Uterus (tissue), 4 donors: ENCODE measurements around the gene GJA1. TPM values are rescaled to one million over a fixed set of nuclear protein-coding genes. Genes with fewer than 3 reads are reported as not detected.
A peak's percentile ranks its signal among the peaks of the same experiment; 100 is the strongest.

ENCODE experiments used
- DNase-seq, 2 donors: peaks; one replicate each; pipeline ENCODE4 v3.0.0-alpha.2; 2019 to 2020
- H3K27ac ChIP-seq, 2 donors: fragments of 200-600 bp; sonication (generic); 1 replicate in 1 of 2; 2 replicates in 1 of 2; pipeline ENCODE4 v1.5.1; 2016 to 2018
- H3K27me3 ChIP-seq, 2 donors: fragments of 200-600 bp; sonication (generic); one replicate each; pipeline ENCODE4 v1.5.1; 2018 to 2019; ENCODE audit warnings: control low read depth in 1 of 2
- H3K36me3 ChIP-seq, 2 donors: fragments of 200-600 bp; sonication (generic); one replicate each; pipeline ENCODE4 v1.5.1; 2019; ENCODE audit warnings: control low read depth in 1 of 2
- H3K4me1 ChIP-seq, 2 donors: fragments of 200-600 bp; sonication (generic); one replicate each; pipeline ENCODE4 v1.5.1; 2018 to 2019; ENCODE audit warnings: control low read depth in 1 of 2
- H3K4me3 ChIP-seq, 2 donors: fragments of 200-600 bp; sonication (generic); 1 replicate in 1 of 2; 2 replicates in 1 of 2; pipeline ENCODE4 v1.5.1; 2018 to 2019; ENCODE audit warnings: mild to moderate bottlenecking in 1 of 2
- H3K9me3 ChIP-seq, 2 donors: fragments of 200-600 bp; sonication (generic); one replicate each; pipeline ENCODE4 v1.5.1; 2019; ENCODE audit warnings: control low read depth in 1 of 2
- CTCF ChIP-seq, 4 experiments: fragments of 200-600 bp in 2 of 4; fragments of 450-650 bp in 2 of 4; sonication (generic) in 2 of 4; IDR thresholded peaks; one replicate each; pipeline ENCODE4 v1.5.1; 2016 to 2019; ENCODE audit warnings: antibody characterized with exemption in 4 of 4, mild to moderate bottlenecking in 2 of 4, moderate library complexity in 1 of 4
- POLR2A ChIP-seq, 2 donors: fragments of 450-650 bp; IDR thresholded peaks; one replicate each; pipeline ENCODE4 v1.6.1; 2016; ENCODE audit warnings: antibody characterized with exemption in 2 of 2, mild to moderate bottlenecking in 1 of 2, moderate library complexity in 1 of 2
- intact Hi-C: fragments of 100-400 bp; cut with DNase I; formaldehyde crosslinking; loops from one replicate; pipeline ENCODE4 v1.15.1; 2023; ENCODE audit warnings: low total_unique reads
- total RNA-seq, 4 donors: library from RNA; depleted of rRNA in 3 of 4; stranded (reverse); fragments of >200 nt in 3 of 4; gene quantifications; one replicate each; pipeline versions ENCODE4 v1.1.0 to v1.2.4, GENCODE V29; 2014 to 2023
- donor health status: DM: yes; HTN: yes; CAD: no.

GJA1 gene
- total RNA-seq, 4 donors from 2014 or later = 41.5 to 260 (median 54.3) TPM

DNA sequence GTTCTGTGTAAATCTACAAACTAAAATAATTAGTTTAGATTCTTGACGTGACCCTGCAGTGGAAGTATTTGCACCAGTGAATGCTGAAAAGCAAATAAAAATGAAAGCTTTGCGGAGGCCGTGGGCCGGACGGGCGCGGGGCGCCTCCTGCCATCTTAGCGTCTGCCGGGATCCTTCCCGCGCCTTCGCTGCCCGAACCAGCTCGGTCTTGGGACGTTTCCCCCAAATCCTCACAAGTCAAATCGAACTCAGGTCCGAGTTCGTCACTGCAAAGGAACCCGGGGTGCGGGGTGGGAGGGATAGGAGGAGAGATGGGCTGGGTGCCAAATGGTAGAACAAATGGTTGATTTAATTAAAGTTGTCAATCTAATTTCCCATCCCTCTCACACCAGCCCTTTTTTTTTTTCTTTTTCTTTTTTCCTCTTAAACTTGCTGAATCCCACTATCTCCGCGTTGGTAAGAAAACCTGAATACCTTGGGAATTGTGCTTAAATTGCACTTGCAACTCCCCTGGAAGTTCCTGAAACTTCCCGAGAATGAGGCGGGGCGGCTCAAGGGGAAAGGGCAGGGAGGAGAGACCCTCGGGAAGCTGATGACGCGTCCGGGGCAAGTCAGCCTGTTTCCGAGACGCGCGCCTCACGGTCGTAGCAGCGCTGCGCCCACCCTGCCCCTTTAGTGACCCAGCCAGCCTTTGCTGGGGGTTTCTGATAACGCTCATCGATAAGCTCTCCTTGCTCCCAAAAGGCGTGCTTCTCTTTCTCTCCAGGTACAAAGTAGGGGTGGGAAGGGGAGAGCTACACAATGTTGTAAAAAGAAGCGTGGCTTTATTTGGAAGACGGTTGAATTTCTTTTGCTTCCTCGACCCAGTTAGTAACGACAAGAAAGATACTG, 1.8 kb downstream of the GJA1 start:
- DNase-seq = peak; percentile 53 to 54
- no peaks in the 10 kb centered on the region for H3K9me3 ChIP-seq
- H3K36me3 ChIP-seq = no peaks in the 10 kb centered on the region
- intact Hi-C loops = loop anchor here (10.0 kb wide), 1 partner anchor 408 kb away; no protein-coding TSS in a partner anchor
- peak overlapping the region; percentile 84 to 95 for H3K27ac ChIP-seq
- TF ChIP-seq POLR2A (IDR thresholded peaks at IDR 0.05) = no peak
- no peak for TF ChIP-seq CTCF (IDR thresholded peaks at IDR 0.05)
- H3K4me1 ChIP-seq = no peaks in the 10 kb centered on the region
- H3K4me3 ChIP-seq = peak overlapping the region; percentile 66 to 72
- H3K27me3 ChIP-seq = no peaks in the 10 kb centered on the region

GRCh38 chr6:121437851-121438651, 2.6 kb downstream of the GJA1 start:
- no peaks in the 10 kb centered on the region for H3K4me1 ChIP-seq

DNA sequence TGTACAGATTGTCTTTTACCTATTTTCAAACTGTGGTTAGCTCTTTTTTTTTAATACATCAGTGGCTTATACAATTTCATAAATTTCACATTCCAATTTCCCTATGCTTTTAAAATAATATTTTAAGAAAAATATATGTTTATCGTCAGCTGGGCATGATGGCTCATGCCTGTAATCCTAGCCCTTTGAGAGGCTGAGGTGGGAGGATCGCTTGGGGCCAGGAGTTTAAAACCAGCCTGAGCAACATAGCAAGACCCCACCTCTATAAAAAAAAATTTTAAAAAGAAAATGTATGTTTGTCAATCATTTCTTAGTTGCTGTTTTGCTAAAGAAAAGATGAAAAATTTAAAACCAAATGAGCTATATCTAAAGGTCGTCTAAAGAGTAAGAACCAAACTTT, 3.4 kb downstream of the GJA1 start:
- Histone ChIP-seq H3K4me3 (peak overlapping the region in 1 of 2 donors; percentile 66), H3K27ac (peak overlapping the region; percentile 84 to 95), H3K9me3 (no peaks in the 10 kb centered on the region), H3K36me3 (no peaks in the 10 kb centered on the region), H3K27me3 (no peaks in the 10 kb centered on the region), H3K4me1 (no peaks in the 10 kb centered on the region)
- DNase-seq = no peak
- intact Hi-C loops = loop anchor here (10.0 kb wide), 1 partner anchor 406 kb away; no protein-coding TSS in a partner anchor
- TF ChIP-seq CTCF (IDR thresholded peaks at IDR 0.05) (no peak), POLR2A (IDR thresholded peaks at IDR 0.05) (no peak)

More at GRCh38 chr6:121437851-121438651, 2.6 kb downstream of the GJA1 start:
- no peaks in the 10 kb centered on the region for H3K27me3 ChIP-seq
- intact Hi-C loops = loop anchor here (10.0 kb wide), 1 partner anchor 407 kb away; no protein-coding TSS in a partner anchor
- peak overlapping the region; percentile 66 to 72 for H3K4me3 ChIP-seq
- no peaks in the 10 kb centered on the region for H3K9me3 ChIP-seq
- peak in 1 of 2 donors; percentile 46 for DNase-seq
- H3K27ac ChIP-seq = peak overlapping the region; percentile 84 to 95
- TF ChIP-seq POLR2A (IDR thresholded peaks at IDR 0.05) (peak in 1 of 2 donors; percentile 4), CTCF (IDR thresholded peaks at IDR 0.05) (no peak)
- H3K36me3 ChIP-seq = no peaks in the 10 kb centered on the region

DNA sequence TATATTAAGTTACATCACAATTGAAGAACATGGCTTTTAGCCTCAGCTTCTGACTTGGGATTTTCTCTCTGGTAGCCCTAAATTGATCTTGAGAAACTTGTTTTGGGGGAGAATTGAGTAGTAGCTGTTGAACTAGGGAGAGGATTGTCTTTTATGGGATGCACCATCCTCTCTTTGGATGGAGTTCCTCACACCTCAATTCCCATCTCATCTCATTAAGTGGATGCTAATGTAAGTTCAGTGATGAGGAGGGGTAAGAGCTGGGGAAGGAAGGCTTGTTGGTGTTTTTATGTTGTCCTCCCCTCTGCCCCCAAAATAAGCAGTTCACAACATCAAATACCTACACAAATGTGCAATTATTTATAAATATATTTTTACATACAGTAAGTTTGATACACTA, 4.0 kb downstream of the GJA1 start:
- Histone ChIP-seq H3K9me3 (no peaks in the 10 kb centered on the region), H3K4me3 (peak overlapping the region in 1 of 2 donors; percentile 11), H3K4me1 (no peaks in the 10 kb centered on the region), H3K27ac (peak overlapping the region; percentile 84 to 95), H3K36me3 (no peaks in the 10 kb centered on the region), H3K27me3 (no peaks in the 10 kb centered on the region)
- intact Hi-C loops = loop anchor here (10.0 kb wide), 1 partner anchor 405 kb away; no protein-coding TSS in a partner anchor
- DNase-seq = no peak
- TF ChIP-seq CTCF (IDR thresholded peaks at IDR 0.05) (no peak), POLR2A (IDR thresholded peaks at IDR 0.05) (no peak)
